ENCODE measurements around the gene DDX24. TPM values are rescaled to one million over a fixed set of nuclear protein-coding genes. Genes with fewer than 3 reads are reported as not detected.

DDX24 gene
- total RNA-seq, 2 experiments from 2014 or later, result 81.5 to 172 TPM

DNA sequence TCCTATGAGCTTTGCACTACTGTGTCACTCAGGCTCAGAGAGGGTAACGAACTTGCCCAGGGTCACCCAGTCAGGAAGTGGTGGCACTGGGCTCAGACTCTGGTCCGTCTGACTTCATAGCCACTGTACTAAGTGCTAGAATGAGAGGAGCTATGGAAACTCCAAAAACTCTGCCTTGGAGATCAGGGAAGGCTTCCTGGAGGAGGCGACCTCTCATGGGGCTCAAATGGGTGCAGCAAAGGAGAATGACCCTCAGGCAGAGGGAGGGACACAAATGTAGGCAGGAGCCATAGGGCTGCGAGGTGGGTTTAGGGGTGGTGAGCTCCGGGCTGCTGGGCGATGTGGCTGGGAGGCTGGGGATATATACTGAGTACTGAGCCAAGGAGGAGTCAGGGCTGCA lies 80.7 kb downstream of the DDX24 start:
- ChIA-PET CTCF (ENCODE audit: unreplicated experiment) (interaction anchor here (1.0 to 3.2 kb wide), 5 partner anchors 11 to 63 kb away, joined by 3 to 23 read pairs (median 3); no protein-coding TSS in a partner anchor), POLR2A (interaction anchor here (0.7 to 1.0 kb wide), 3 partner anchors 10 to 498 kb away, joined by 3 to 5 read pairs (median 3); no protein-coding TSS in a partner anchor)
- Histone ChIP-seq H2AFZ (ENCODE audit: low read length) (no peak overlapping the region), H3K36me3 (ENCODE audit: insufficient read depth, low read length) (no peaks in the 10 kb centered on the region), H3K4me3 (ENCODE audit: low read depth, low read length, poor library complexity, severe bottlenecking) (no peak overlapping the region), H3K27ac (ENCODE audit: low read depth, low read length, poor library complexity, severe bottlenecking) (no peak overlapping the region), H3K4me1 (ENCODE audit: insufficient read depth, low read length, poor library complexity, severe bottlenecking) (peaks cover 9% of the 10 kb centered on the region), H3K79me2 (ENCODE audit: insufficient read depth, low read depth, low read length) (no peaks in the 10 kb centered on the region), H3K9me3 (ENCODE audit: low read length) (no peaks in the 10 kb centered on the region), H3K4me2 (ENCODE audit: low read length) (no peak overlapping the region), H4K20me1 (ENCODE audit: insufficient read depth, low read length) (no peaks in the 10 kb centered on the region), H3K9me2 (ENCODE audit: insufficient read depth, low read length) (no peaks in the 10 kb centered on the region)
- no peak for DNase-seq (ENCODE audit: low spot score)
- intact Hi-C loops (cut with micrococcal nuclease; ENCODE audit: unreplicated experiment), result no loop called here
- BruUV-seq (replicated peaks), result no TSS peak
- no peak for TF ChIP-seq EZH2phosphoT487 (IDR thresholded peaks at IDR 0.05; ENCODE audit: borderline replicate concordance, low read depth, low read length)
- TF ChIP-seq, protein P1, sequence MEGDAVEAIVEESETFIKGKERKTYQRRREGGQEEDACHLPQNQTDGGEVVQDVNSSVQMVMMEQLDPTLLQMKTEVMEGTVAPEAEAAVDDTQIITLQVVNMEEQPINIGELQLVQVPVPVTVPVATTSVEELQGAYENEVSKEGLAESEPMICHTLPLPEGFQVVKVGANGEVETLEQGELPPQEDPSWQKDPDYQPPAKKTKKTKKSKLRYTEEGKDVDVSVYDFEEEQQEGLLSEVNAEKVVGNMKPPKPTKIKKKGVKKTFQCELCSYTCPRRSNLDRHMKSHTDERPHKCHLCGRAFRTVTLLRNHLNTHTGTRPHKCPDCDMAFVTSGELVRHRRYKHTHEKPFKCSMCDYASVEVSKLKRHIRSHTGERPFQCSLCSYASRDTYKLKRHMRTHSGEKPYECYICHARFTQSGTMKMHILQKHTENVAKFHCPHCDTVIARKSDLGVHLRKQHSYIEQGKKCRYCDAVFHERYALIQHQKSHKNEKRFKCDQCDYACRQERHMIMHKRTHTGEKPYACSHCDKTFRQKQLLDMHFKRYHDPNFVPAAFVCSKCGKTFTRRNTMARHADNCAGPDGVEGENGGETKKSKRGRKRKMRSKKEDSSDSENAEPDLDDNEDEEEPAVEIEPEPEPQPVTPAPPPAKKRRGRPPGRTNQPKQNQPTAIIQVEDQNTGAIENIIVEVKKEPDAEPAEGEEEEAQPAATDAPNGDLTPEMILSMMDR (conservative IDR thresholded peaks at IDR 0.05; ENCODE audit: low read length), result no peak

DNA sequence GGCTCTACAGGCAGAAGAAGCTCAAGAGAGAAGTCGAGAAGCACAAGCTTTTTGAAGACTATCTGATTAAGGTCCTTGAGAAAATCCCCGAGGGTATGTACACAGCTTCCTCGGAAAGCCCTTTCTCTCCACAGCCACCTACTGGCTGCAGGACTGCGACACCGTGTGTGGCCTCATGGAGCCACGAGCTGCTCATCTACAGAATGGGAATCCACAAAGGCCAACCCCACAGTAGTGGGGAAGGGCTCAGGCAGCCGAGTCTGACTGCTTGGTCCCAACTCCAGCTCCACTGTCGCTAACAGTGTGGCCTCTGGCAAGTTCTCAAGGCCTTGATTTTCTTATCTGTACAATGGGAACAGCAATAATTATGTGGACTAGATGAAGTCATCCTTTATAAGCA lies 81.4 kb downstream of the DDX24 start:
- BruUV-seq (replicated peaks), result no TSS peak
- no peaks in the 10 kb centered on the region for H4K20me1 ChIP-seq (ENCODE audit: insufficient read depth, low read length)

More for the DNA sequence above, 81.4 kb downstream of the DDX24 start:
- TF ChIP-seq EZH2phosphoT487 (IDR thresholded peaks at IDR 0.05; ENCODE audit: borderline replicate concordance, low read depth, low read length), result no peak
- TF ChIP-seq, protein P1 (conservative IDR thresholded peaks at IDR 0.05; ENCODE audit: low read length), result 0 out of 2 replicates have a peak, but pooled peaks have one; percentile 17
- H3K79me2 ChIP-seq (ENCODE audit: insufficient read depth, low read depth, low read length), result no peaks in the 10 kb centered on the region
- no peak overlapping the region for H3K4me2 ChIP-seq (ENCODE audit: low read length)
- peaks cover 9% of the 10 kb centered on the region for H3K4me1 ChIP-seq (ENCODE audit: insufficient read depth, low read length, poor library complexity, severe bottlenecking)
- ChIA-PET CTCF (ENCODE audit: unreplicated experiment) (interaction anchor here (1.0 to 3.2 kb wide), 5 partner anchors 12 to 62 kb away, joined by 3 to 23 read pairs (median 3); no protein-coding TSS in a partner anchor), POLR2A (interaction anchor here (0.8 to 0.9 kb wide), 2 partner anchors 9 to 16 kb away, joined by 3 read pairs; no protein-coding TSS in a partner anchor)
- DNase-seq (ENCODE audit: low spot score), result no peak
- H2AFZ ChIP-seq (ENCODE audit: low read length), result no peak overlapping the region
- no peaks in the 10 kb centered on the region for H3K36me3 ChIP-seq (ENCODE audit: insufficient read depth, low read length)
- H3K9me3 ChIP-seq (ENCODE audit: low read length), result no peaks in the 10 kb centered on the region
- no peaks in the 10 kb centered on the region for H3K9me2 ChIP-seq (ENCODE audit: insufficient read depth, low read length)
- H3K27ac ChIP-seq (ENCODE audit: low read depth, low read length, poor library complexity, severe bottlenecking), result no peak overlapping the region
- no peak overlapping the region for H3K4me3 ChIP-seq (ENCODE audit: low read depth, low read length, poor library complexity, severe bottlenecking)
- intact Hi-C loops (cut with micrococcal nuclease; ENCODE audit: unreplicated experiment), result no loop called here

Data from OCI-LY7 (cell line).